DND-41 (cell line): ENCODE measurements around the gene MBNL2.

Source experiments
- EZH2 ChIP-seq: IDR thresholded peaks from 3 replicates; pipeline ENCODE4 v1.6.1; 2012; ENCODE audit warnings: borderline replicate concordance, low read depth, mild to moderate bottlenecking, moderate library complexity, low read length, inconsistent platforms; ENCODE audit not compliant: severe bottlenecking
- TF ChIP-seq, protein P1 (sequence below): IDR thresholded peaks from 2 replicates; pipeline ENCODE4 v1.5.1; 2012; ENCODE audit warnings: borderline replicate concordance, low read length, moderate library complexity, mild to moderate bottlenecking; ENCODE audit not compliant: poor library complexity, severe bottlenecking; ENCODE audit errors: extremely low read depth

DNA sequence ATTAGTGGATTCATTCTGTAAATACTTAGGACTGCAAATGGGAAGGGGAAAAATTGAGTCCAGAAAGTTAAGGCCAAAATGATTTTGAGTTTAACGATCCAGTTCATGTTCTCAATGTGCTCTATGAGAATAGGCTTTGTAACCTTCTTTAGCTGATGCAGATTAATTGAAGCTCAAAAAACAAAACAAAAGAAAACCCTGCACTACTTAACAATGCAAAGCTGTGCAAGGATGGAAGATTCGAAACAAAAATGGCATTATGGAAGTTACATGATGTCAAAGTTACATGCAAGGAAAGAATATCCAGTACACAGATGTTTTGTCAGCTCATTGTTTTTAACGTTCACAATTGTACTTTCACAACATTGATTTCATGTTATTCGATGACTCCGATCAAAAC lies 132.7 kb downstream of the MBNL2 start:
- TF ChIP-seq, protein P1, sequence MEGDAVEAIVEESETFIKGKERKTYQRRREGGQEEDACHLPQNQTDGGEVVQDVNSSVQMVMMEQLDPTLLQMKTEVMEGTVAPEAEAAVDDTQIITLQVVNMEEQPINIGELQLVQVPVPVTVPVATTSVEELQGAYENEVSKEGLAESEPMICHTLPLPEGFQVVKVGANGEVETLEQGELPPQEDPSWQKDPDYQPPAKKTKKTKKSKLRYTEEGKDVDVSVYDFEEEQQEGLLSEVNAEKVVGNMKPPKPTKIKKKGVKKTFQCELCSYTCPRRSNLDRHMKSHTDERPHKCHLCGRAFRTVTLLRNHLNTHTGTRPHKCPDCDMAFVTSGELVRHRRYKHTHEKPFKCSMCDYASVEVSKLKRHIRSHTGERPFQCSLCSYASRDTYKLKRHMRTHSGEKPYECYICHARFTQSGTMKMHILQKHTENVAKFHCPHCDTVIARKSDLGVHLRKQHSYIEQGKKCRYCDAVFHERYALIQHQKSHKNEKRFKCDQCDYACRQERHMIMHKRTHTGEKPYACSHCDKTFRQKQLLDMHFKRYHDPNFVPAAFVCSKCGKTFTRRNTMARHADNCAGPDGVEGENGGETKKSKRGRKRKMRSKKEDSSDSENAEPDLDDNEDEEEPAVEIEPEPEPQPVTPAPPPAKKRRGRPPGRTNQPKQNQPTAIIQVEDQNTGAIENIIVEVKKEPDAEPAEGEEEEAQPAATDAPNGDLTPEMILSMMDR, result no peak
- no peak for TF ChIP-seq EZH2
